ENCODE results near the gene PFKL. TPM values are rescaled to one million over a fixed set of nuclear protein-coding genes. Genes with fewer than 3 reads are reported as not detected.

Gene PFKL
- total and polyA plus RNA-seq, 2 donors, result 49.6 to 82.7 TPM

GRCh38 chr21:44365251-44365966 is 65.6 kb downstream of the PFKL start:
- H3K9me3 ChIP-seq (ENCODE audit: control insufficient read depth in 2 of 2, insufficient read depth in 1 of 2, low read length in 1 of 2), result peaks cover 0 to 3% of the 10 kb centered on the region in 2 donors
- DNase-seq (ENCODE audit: low read depth in 6 of 9, low spot score in 9 of 9), result no peak
- no peak overlapping the region for H3K4me3 ChIP-seq (ENCODE audit: low read length in 2 of 2)
- H3K27me3 ChIP-seq (ENCODE audit: control insufficient read depth in 2 of 2, insufficient read depth in 1 of 2, low read length in 1 of 2), result no peaks in the 10 kb centered on the region
- H3K4me1 ChIP-seq (ENCODE audit: control insufficient read depth in 2 of 2, insufficient read depth in 2 of 2, low read length in 2 of 2), result peaks cover 0 to 4% of the 10 kb centered on the region in 2 donors
- H3K36me3 ChIP-seq (ENCODE audit: control insufficient read depth in 2 of 2, insufficient read depth in 2 of 2, low read length in 1 of 2), result no peaks in the 10 kb centered on the region
- H3K27ac ChIP-seq (ENCODE audit: low read depth in 1 of 2, low read length in 1 of 2), result no peak overlapping the region
- 97% methylated on average over 18 of the region's 18 CpGs for WGBS

GRCh38 chr21:44365967-44366585 is 66.2 kb downstream of the PFKL start:
- no peak overlapping the region for H3K4me3 ChIP-seq (ENCODE audit: low read length in 2 of 2)
- no peaks in the 10 kb centered on the region for H3K27me3 ChIP-seq (ENCODE audit: control insufficient read depth in 2 of 2, insufficient read depth in 1 of 2, low read length in 1 of 2)
- peaks cover 0 to 2% of the 10 kb centered on the region in 2 donors for H3K4me1 ChIP-seq (ENCODE audit: control insufficient read depth in 2 of 2, insufficient read depth in 2 of 2, low read length in 2 of 2)
- no peak for DNase-seq (ENCODE audit: low read depth in 6 of 9, low spot score in 9 of 9)
- peaks cover 0 to 6% of the 10 kb centered on the region in 2 donors for H3K9me3 ChIP-seq (ENCODE audit: control insufficient read depth in 2 of 2, insufficient read depth in 1 of 2, low read length in 1 of 2)
- H3K36me3 ChIP-seq (ENCODE audit: control insufficient read depth in 2 of 2, insufficient read depth in 2 of 2, low read length in 1 of 2), result no peaks in the 10 kb centered on the region
- no peak overlapping the region for H3K27ac ChIP-seq (ENCODE audit: low read depth in 1 of 2, low read length in 1 of 2)
- 96% methylated on average over 22 of the region's 22 CpGs for WGBS

- Histone ChIP-seq H3K27me3 (ENCODE audit: control insufficient read depth in 2 of 2, insufficient read depth in 1 of 2, low read length in 1 of 2) (no peaks in the 10 kb centered on the region), H3K27ac (ENCODE audit: low read depth in 1 of 2, low read length in 1 of 2) (no peak overlapping the region), H3K4me3 (ENCODE audit: low read length in 2 of 2) (no peak overlapping the region), H3K9me3 (ENCODE audit: control insufficient read depth in 2 of 2, insufficient read depth in 1 of 2, low read length in 1 of 2) (peaks cover 0 to 6% of the 10 kb centered on the region in 2 donors), H3K36me3 (ENCODE audit: control insufficient read depth in 2 of 2, insufficient read depth in 2 of 2, low read length in 1 of 2) (no peaks in the 10 kb centered on the region), H3K4me1 (ENCODE audit: control insufficient read depth in 2 of 2, insufficient read depth in 2 of 2, low read length in 2 of 2) (peaks cover 0 to 2% of the 10 kb centered on the region in 2 donors)
- DNase-seq (ENCODE audit: low read depth in 6 of 9, low spot score in 9 of 9), result no peak
- 98% methylated on average over 28 of the region's 28 CpGs for WGBS
These were observed 66.8 kb downstream of the PFKL start for GRCh38 chr21:44366586-44367211.

- 90% methylated on average over 35 of the region's 35 CpGs for WGBS
- Histone ChIP-seq H3K27me3 (ENCODE audit: control insufficient read depth in 2 of 2, insufficient read depth in 1 of 2, low read length in 1 of 2) (no peaks in the 10 kb centered on the region), H3K4me1 (ENCODE audit: control insufficient read depth in 2 of 2, insufficient read depth in 2 of 2, low read length in 2 of 2) (no peaks in the 10 kb centered on the region), H3K36me3 (ENCODE audit: control insufficient read depth in 2 of 2, insufficient read depth in 2 of 2, low read length in 1 of 2) (no peaks in the 10 kb centered on the region), H3K27ac (ENCODE audit: low read depth in 1 of 2, low read length in 1 of 2) (no peak overlapping the region), H3K9me3 (ENCODE audit: control insufficient read depth in 2 of 2, insufficient read depth in 1 of 2, low read length in 1 of 2) (peaks cover 0 to 3% of the 10 kb centered on the region in 2 donors), H3K4me3 (ENCODE audit: low read length in 2 of 2) (no peak overlapping the region)
- DNase-seq (ENCODE audit: low read depth in 6 of 9, low spot score in 9 of 9), result no peak
These were observed 69.0 kb downstream of the PFKL start for GRCh38 chr21:44368711-44369446.

GRCh38 chr21:44370027-44370735 is 70.3 kb downstream of the PFKL start:
- Histone ChIP-seq H3K27me3 (ENCODE audit: control insufficient read depth in 2 of 2, insufficient read depth in 1 of 2, low read length in 1 of 2) (no peaks in the 10 kb centered on the region), H3K27ac (ENCODE audit: low read depth in 1 of 2, low read length in 1 of 2) (no peak overlapping the region), H3K9me3 (ENCODE audit: control insufficient read depth in 2 of 2, insufficient read depth in 1 of 2, low read length in 1 of 2) (peaks cover 0 to 13% of the 10 kb centered on the region in 2 donors), H3K36me3 (ENCODE audit: control insufficient read depth in 2 of 2, insufficient read depth in 2 of 2, low read length in 1 of 2) (no peaks in the 10 kb centered on the region), H3K4me1 (ENCODE audit: control insufficient read depth in 2 of 2, insufficient read depth in 2 of 2, low read length in 2 of 2) (peaks cover 0 to 3% of the 10 kb centered on the region in 2 donors), H3K4me3 (ENCODE audit: low read length in 2 of 2) (no peak overlapping the region)
- no peak for DNase-seq (ENCODE audit: low read depth in 6 of 9, low spot score in 9 of 9)
- 90% methylated on average over 29 of the region's 29 CpGs for WGBS

- Histone ChIP-seq H3K27ac (ENCODE audit: low read depth in 1 of 2, low read length in 1 of 2) (no peak overlapping the region), H3K9me3 (ENCODE audit: control insufficient read depth in 2 of 2, insufficient read depth in 1 of 2, low read length in 1 of 2) (peaks cover 0 to 13% of the 10 kb centered on the region in 2 donors), H3K4me1 (ENCODE audit: control insufficient read depth in 2 of 2, insufficient read depth in 2 of 2, low read length in 2 of 2) (peaks cover 0 to 6% of the 10 kb centered on the region in 2 donors), H3K27me3 (ENCODE audit: control insufficient read depth in 2 of 2, insufficient read depth in 1 of 2, low read length in 1 of 2) (no peaks in the 10 kb centered on the region), H3K36me3 (ENCODE audit: control insufficient read depth in 2 of 2, insufficient read depth in 2 of 2, low read length in 1 of 2) (no peaks in the 10 kb centered on the region), H3K4me3 (ENCODE audit: low read length in 2 of 2) (no peak overlapping the region)
- 98% methylated on average over 36 of the region's 37 CpGs for WGBS
- no peak for DNase-seq (ENCODE audit: low read depth in 6 of 9, low spot score in 9 of 9)
These were observed 71.0 kb downstream of the PFKL start for GRCh38 chr21:44370786-44371410.

GRCh38 chr21:44371596-44371995 is 71.7 kb downstream of the PFKL start:
- Histone ChIP-seq H3K4me3 (ENCODE audit: low read length in 2 of 2) (no peak overlapping the region), H3K36me3 (ENCODE audit: control insufficient read depth in 2 of 2, insufficient read depth in 2 of 2, low read length in 1 of 2) (no peaks in the 10 kb centered on the region), H3K27me3 (ENCODE audit: control insufficient read depth in 2 of 2, insufficient read depth in 1 of 2, low read length in 1 of 2) (no peaks in the 10 kb centered on the region), H3K27ac (ENCODE audit: low read depth in 1 of 2, low read length in 1 of 2) (no peak overlapping the region), H3K9me3 (ENCODE audit: control insufficient read depth in 2 of 2, insufficient read depth in 1 of 2, low read length in 1 of 2) (peaks cover 0 to 13% of the 10 kb centered on the region in 2 donors), H3K4me1 (ENCODE audit: control insufficient read depth in 2 of 2, insufficient read depth in 2 of 2, low read length in 2 of 2) (peaks cover 0 to 6% of the 10 kb centered on the region in 2 donors)
- no peak for DNase-seq (ENCODE audit: low read depth in 6 of 9, low spot score in 9 of 9)
- whole genome bisulfite sequencing, result 97% methylated on average over 6 of the region's 6 CpGs

GRCh38 chr21:44372616-44373015 is 72.8 kb downstream of the PFKL start:
- no peak overlapping the region for H3K27ac ChIP-seq (ENCODE audit: low read depth in 1 of 2, low read length in 1 of 2)
- H3K4me1 ChIP-seq (ENCODE audit: control insufficient read depth in 2 of 2, insufficient read depth in 2 of 2, low read length in 2 of 2), result peaks cover 0 to 6% of the 10 kb centered on the region in 2 donors
- H3K9me3 ChIP-seq (ENCODE audit: control insufficient read depth in 2 of 2, insufficient read depth in 1 of 2, low read length in 1 of 2), result peaks cover 0 to 13% of the 10 kb centered on the region in 2 donors
- 95% methylated on average over 8 of the region's 8 CpGs for WGBS
- H3K27me3 ChIP-seq (ENCODE audit: control insufficient read depth in 2 of 2, insufficient read depth in 1 of 2, low read length in 1 of 2), result no peaks in the 10 kb centered on the region
- no peak for DNase-seq (ENCODE audit: low read depth in 6 of 9, low spot score in 9 of 9)
- no peak overlapping the region for H3K4me3 ChIP-seq (ENCODE audit: low read length in 2 of 2)
- H3K36me3 ChIP-seq (ENCODE audit: control insufficient read depth in 2 of 2, insufficient read depth in 2 of 2, low read length in 1 of 2), result no peaks in the 10 kb centered on the region
